Inferior parietal cortex (tissue), 1 donor: ENCODE results near the gene SLC25A52.
"Not testable (repeated sequence)": the region's sequence is repeated elsewhere in the genome, so short reads cannot be mapped to it uniquely, and the experiment has no call there.

Source experiments
- DNase-seq: peaks from one replicate; pipeline ENCODE4 v3.0.0-alpha.2; 2016; ENCODE audit errors: extremely low spot score

Gene SLC25A52, protein sequence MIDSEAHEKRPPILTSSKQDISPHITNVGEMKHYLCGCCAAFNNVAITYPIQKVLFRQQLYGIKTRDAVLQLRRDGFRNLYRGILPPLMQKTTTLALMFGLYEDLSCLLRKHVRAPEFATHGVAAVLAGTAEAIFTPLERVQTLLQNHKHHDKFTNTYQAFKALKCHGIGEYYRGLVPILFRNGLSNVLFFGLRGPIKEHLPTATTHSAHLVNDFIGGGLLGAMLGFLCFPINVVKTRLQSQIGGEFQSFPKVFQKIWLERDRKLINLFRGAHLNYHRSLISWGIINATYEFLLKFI

DNA sequence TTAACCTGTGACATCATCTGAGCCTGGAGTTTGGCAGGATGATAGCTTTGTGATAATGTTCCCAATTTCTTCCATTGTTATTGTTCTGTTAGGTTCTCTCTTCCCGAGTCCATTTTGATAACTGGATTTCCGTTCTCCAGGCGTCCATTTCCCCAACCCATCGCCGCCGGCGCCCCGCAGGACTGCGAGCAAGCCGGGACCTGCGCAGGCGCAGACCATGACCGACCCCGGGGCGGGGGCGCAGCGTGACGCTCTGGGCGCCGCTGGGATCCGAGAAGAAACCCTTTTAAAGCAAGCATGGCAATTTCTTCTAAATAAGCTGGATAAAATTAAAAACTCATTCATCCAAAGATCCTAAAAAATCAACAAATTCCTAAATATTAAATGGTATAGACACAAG lies at the start of gene SLC25A52:
Gene SLC25A52, minus strand, starts transcription at position 186 of the 400 bp plus-strand sequence. CDS start 219 bp downstream, outside the sequence.
- DNase-seq: no peak

DNA sequence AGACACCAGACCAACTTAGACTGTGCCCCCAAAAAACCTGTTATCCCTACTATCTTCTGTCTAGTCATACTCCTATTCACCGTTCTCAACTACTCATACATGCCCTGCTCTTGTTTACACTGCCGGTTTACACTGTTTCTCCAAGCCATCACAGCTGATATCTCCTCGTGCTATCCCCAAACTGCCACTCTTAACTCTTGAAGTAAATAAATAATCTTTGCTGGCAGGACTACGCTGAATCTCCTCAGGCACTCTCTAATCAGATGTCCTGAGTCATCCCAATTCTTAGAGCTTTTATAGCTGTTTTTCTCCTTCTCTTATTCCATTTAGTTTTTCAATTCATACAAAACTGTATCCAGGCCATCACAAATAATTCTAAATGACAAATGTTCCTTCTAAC lies 48.4 kb upstream of the SLC25A52 start:
- not testable (repeated sequence) for DNase-seq

DNA sequence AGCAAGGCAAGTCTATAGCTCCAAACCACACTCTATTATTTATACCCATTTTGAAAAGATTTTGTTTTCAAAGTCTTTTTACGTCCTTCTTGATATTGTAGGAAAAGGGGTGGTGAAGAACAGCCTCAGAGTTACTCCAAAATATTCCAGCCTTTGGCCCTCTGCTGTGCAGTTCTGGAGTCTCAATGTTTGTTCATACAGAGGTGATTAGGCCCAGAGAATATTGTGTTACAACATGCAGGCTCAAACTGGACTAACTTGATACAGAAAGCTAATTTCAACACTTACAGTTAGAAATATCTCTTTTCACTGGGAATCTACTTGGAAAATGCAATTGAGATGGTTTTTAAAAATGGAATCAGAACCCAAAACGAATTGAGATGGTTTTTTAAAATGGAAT lies 40.4 kb upstream of the SLC25A52 start:
- DNase-seq: no peak

DNA sequence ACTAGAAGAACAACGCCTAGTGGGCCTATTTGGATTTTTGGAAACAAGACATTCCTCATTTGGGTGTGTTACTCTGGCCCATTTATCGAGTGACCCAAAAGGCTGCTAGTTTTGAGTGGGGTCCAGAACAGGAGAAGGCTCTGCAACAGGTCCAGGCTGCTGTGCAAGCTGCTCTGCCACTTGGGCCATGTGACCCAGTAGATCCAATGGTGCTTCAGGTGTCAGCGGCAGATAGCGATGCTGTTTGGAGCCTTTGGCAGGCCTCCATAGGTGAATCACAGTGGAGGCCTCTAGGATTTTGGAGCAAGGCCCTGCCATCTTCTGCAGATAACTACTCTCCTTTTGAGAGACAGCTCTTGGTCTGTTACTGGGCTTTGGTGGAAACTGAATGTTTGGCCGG lies 38.6 kb upstream of the SLC25A52 start:
- not testable (repeated sequence) for DNase-seq

DNA sequence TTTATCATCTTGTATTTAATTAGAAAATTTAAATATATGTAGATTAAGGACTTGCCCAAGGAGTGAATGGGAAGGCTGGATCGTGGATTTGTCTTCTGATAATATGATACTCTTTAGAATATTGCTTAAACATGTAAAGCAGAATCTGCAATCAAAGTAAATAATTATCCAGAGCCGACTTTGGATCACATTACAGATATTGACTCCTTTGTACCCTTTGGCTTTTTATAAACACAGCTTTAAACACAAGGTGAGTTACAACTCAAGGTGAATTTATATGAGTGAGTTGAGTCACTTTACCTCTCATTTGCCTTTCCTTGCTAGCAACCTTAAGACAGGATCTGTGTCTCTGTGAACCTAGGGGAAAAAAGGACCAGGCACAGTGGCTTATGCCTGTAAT lies 37.7 kb upstream of the SLC25A52 start:
- DNase-seq: no peak

DNA sequence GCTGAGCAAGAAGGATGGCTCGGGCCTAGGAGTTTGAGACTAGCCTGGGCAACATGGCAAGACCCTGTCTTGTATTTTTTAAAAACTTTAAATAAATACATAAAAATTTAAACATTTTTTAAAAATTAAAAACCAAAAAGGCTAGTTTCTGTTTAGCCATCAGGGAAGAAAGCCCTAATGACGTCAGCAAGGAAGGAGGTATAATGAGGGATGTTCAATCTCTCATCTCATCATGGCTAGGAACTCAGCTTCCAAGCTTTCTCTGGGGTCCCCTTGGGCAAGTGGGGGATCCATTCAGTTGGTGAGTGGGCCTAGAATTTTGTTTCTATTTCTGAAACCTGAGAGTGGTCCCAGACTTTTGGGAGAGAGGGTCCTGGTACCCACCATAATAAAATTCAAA lies 35.1 kb upstream of the SLC25A52 start:
- DNase-seq: no peak

DNA sequence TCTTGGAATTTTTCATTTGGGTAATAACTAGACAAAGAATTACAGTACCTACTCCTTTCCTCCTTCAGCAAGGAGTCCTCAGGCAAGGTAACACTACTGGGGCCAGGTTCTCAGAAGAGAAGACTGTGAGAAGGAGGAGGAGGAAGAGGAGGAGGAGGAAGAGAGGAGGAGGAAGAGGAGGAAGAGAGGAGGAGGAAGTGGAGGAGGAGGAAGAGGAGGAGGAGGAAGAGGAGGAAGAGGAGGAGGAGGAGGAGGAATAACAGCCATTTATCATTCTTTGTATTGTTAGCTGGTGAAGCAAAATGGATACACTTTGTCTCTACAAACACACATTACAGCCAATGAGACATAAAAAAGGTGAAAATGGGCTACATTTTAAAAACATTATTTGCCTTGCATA lies 32.9 kb upstream of the SLC25A52 start:
- DNase-seq: no peak

DNA sequence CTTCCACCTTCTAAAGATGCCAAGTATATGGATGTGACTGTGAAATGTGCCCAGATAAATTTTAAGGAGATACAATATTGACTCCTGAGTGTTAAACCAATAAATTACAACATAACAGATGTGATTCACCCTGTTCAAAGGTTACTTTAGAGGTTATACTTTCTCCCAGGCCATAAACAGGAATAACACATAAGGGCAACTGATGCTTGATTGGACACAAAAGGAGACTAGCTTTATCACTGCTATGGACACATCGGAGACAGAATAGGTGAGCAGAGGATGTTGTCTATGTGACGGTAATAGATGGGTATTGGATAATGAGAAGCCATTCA lies 31.9 kb upstream of the SLC25A52 start:
- DNase-seq: no peak

DNA sequence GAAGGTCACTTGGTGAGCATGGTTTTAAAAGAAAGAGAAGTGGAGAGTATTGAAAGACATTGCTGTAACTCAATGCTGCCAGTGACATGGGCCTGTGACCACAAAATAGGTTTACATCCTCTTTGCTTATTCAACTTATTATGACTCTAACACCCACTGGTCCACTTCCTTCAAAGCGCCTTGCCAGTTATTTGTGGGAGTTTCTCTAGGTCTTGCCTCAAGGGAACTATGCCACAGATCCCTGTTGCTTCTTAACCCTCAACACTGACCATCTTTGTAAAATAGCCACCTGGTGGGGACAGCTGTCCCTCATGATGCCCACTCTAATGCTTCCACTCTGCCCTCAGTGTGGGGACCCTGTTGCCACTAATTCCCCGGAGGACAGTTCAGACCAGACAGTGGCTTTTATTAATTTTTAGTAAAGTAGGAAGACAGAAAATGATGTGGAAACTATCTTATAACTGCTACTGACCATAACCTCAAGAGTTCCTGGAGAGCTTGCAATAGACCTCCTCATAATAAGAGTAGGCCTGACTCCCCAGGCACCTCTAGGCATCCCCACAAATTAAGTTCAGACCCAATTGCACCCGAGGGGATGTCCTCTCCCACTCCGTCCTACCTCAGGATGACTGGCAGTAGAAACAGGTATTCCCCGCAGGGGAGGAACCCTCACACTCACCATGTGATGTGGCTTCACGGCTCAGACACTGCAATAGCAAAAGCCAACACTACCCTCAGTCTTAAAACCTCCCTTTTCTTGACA lies 31.3 kb upstream of the SLC25A52 start:
- no peak for DNase-seq

DNA sequence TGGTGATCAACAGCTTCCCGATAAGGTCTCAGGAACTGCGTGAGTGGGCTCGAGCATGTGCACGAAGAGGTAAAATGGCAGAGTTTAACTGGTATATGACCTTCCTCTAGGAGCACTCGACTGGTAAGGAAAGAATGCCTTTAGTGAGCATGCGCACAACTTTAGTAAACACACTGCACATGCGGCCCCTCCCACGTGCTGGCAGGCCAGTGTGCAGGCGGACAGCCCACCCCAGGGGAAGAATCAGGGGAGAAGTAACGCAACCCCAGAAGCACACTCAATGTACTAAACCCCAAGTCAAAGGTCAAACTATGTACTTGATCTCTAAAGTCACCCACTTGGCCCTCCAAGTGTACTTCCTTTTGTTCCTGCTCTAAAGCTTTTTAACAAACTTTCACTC lies 28.7 kb upstream of the SLC25A52 start:
- no peak for DNase-seq

DNA sequence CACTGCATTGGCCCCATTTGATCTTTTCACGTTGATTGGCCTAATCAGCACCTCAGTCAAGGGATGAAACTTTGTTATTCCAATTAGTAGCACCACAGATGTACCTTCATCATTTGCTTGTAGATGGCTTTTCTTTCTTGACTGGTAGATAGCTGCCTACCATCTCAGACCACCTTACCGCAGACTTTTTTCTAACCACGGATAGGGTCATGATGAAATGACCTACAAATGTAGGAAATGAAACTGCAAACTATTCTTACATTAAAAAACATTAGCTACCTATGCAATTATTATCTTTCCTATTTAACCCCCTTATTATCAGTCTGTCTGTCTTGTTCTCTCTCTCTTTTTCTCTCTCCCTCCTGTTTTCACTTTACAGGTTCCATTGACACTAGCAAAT lies 22.4 kb upstream of the SLC25A52 start:
- DNase-seq: no peak

DNA sequence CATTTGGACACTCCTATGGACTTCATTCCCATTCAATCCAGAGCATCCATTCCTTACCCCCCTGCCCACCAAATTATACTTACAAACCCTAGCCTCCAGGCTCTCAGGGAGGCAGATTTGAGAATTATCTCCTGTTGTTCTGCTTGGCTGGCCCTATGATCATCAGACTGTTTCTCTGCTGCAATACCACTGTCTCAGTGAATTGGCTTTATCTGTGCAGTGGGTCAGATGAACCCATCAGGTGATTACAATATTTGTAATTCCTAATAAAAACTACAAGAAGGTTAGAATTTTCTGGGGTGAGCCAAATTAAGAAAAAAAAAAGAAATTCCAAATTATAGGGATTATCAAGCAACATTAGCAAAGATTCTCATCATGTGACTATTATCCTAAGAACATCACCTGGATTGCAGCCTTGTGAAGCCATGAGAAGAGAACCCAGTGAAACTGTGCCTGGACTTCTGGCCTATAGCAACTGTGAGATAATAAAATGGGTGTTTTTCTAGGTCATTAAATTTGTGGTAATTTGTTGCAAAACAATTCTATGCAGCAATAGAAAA lies 17.8 kb upstream of the SLC25A52 start:
- DNase-seq: no peak

DNA sequence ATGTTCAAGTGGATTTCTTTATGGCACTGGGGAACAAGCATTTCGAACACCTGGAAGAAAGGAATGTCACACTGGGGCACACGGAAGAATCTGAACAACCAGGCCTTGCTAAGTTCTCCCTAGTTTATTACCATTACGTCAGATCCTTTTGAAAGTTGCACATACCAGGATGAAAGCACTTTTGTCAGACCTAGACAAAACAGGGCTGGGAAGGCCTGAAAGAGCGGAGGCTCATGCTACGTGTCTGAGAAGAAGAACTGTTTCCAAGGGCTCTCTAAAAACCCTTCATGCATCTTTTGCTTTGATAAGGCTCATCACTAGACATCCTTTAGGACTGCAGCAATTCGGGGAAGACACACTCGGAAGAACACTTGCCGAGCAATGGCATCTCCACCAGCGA lies 15.4 kb upstream of the SLC25A52 start:
- no peak for DNase-seq

DNA sequence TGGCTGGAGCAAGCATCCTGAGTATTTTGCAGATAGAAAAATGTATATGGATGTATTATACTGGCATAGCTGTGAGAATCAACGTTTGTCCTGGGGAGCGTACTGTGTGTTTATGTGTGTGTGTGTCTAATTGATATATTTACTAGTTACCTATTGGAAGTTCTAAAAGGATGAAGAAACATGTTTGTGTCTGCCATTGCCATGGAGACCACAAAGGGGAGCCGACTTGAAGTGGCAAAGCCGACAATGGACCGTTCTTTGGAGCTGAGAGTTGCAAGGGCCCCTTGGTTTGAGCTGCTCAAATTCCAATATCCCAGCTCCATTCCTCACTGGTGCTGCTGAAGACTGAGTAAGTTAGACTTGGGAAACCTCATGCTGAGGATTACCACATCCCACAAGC lies 14.3 kb upstream of the SLC25A52 start:
- no peak for DNase-seq

DNA sequence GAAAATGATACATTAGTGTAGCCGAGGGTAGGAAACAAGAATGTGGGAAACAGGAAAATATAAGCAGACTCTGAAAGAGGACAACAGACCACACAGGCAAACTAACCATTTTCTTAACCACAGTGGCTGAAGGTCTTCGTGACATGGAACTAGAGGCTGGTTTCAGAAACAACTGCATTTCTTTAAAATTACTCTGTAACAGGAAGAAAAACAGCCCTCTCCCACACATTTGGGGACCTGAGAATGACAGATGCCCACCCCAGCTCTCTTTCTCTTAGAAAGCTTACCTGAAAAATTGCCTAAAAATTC lies 13.8 kb upstream of the SLC25A52 start:
- DNase-seq: no peak

DNA sequence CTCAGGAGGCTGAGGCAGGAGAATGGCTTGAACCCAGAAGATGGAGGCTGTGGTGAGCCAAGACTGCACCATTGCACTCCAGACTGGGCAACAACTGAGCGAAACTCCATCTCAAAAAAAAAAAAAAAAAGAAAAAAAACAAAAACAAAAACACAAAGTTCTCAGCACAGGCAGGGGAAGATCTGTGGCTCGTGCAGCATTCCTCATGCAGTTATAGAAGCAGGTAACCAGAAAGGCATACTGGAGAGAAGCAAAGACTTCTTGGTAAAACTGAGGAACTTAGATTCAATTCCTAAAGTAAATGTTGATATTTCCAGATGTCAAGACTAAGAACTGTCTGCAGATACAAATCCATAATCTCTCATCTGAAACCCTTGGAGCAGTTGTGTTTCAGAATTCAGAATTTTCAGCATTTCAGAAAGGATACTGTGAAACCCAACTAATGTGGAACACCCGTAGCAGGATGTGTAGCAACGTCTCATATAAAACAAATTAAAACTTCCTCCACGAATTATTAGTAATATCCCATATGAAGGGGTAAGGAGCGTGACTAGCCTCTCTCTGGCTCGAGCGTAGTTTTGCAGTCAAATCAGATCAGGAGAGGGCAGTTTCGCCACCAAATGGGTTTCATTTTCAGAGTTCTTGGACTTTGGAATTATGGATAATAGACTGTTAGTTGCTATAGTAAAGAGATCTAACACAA lies 13.2 kb upstream of the SLC25A52 start:
- DNase-seq: no peak

DNA sequence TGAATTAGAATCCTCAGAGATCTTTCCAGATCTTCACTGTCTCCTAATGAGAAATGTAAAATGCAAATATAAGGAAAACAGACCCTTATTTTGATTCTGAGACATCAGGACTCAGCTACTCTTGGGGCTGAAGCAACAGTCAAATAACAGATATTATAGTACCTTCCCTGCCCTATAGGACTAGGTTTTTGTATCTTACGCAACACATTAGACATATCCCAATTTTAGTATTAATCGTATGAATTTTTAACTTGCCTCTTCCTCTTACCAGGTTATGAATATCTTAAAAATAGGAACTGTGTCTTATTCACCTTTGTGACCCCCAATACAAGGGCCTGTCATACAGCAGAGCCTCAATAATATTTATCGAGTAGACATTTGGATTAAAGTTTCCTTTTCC lies 12.0 kb upstream of the SLC25A52 start:
- no peak for DNase-seq

DNA sequence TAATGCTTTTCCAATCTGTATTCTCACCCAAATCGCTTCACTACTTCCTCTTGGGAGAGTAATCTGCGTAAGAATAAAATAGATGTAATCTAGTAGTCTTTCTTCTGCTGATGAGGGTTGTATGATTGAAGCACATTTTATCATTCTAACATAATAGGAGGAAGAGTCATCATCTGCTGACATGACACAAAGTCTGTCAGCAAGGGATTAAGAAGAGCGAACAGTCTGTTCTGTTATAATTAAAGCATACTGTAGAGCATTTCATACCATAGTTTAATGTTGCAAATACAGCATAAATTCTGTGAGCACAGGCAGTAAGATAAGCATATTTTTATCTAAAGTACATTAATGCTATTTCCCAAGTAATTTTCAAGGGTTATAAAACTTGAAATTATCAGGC lies 10.4 kb downstream of the SLC25A52 start:
- no peak for DNase-seq

DNA sequence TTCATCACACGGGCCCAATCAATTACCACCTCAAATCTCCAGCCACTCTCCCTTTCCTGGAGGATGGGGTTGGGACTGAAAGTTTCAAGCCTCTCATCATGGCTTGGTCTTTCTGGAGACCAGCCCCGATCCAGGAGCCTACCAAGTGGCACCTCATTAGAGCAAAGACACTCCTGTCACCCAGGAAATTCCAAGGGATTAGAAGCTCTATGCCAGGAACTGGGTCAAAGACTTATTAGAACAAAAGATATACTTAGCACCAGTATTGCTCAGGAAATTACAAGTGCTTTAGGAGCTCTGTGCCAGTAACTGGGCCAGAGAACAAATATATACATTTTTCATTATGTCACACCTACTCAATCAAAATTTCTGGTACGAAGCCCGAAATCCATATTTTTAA lies 14.3 kb downstream of the SLC25A52 start:
- DNase-seq: no peak

DNA sequence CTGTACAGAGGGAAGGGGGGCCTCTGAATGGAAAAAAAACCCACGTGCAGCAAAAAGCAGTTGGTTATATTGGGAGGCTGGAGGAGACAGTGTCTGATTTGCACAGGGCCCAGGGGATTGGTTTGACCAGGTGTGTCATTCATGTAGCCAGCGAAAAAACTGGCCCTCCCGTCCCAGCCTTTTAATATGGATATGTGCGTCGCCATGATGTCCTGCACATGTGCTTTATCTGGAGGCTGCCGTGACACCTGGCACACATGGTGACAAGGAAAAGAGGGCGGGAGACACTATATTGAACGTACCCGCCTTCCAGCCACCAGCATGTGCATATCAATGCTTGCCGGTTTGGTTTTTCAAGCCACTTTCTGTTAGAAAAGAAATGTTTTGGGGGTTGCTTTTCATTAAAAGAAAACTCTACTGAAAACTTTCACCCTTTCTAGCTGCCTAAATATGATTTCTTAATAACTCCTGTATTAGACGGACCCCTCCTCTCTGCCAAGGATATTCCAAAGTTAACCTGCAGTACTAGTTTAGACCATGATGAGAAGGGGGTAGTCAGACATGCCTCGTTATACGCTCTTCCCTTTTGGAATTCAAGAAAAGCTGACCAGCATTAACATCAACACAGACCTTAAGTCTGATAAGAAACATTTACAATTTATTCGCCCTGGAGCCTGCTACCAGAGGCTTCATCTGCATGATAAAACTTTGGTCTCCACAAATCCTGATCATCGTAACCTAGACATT lies 16.2 kb downstream of the SLC25A52 start:
- no peak for DNase-seq

DNA sequence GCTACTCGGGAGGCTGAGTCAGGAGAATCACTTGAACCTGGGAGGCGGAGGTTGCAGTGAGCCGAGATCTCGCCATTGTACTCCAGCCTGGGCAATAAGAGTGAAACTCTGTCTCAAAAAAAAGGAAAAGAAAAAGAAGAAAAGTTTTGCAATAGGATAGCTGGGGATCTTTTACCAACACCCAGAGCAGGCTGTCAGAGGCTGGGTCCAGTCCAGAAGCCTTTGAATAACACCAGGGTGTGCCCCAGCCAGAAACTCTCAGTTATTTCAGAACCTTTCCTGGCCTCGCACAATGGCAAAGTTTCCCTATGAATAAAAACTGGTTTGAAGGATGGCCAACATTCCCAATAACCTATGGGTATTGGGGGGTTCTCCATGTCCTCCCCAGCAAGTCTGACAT lies 17.1 kb downstream of the SLC25A52 start:
- not testable (repeated sequence) for DNase-seq

DNA sequence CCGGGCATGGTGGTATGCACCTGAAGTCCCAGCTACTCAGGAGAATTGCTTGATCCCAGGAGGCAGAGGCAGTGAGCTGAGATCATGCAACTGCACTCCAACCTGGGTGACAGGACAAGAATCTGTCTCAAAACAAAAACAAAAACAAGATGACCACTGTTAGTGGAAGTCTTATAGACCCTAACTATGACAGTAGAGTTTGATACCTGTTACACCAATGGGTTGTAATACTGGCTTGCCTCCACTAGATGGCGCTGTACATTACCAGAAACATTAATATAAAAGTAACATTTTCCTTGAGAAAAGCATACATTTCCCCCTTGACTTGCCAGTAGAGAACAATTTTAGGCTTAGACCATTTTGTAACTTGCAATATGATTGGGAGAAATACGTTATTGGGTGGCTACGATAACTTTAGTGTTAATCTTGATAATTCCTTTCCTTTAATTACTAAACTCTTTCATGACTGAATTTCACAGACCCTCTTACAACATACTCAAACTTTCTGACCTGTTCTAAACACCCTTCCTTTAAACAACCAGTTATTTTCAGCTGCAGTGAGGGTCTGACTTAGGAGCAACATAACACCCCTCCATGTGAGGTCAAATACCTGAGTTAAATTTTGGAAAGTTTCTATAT lies 19.5 kb downstream of the SLC25A52 start:
- peak; percentile 68 for DNase-seq
